SK-N-SH (cell line): ENCODE results near the gene SMARCA2. TPM values are rescaled to one million over a fixed set of nuclear protein-coding genes. Genes with fewer than 3 reads are reported as not detected.

Experiments used
- CTCF ChIA-PET: fragments of 300-600, 350-600 bp; formaldehyde crosslinking; extraction: SDS; loops from one replicate; lab custom pipeline; 2021; lab: Yijun Ruan, JAX
- POLR2A ChIA-PET: fragments of 350-600 bp; sonication (Branson Sonifier 250); formaldehyde crosslinking; extraction: SDS; loops from one replicate; lab custom pipeline; 2020; ENCODE audit warnings: antibody characterized with exemption, inconsistent platforms; lab: Yijun Ruan, JAX
- DNase-seq: peaks from one replicate; pipeline ENCODE4 v3.0.0; 2012
- H2AFZ ChIP-seq: fragments of 200-600 bp; sonication (generic); 2 replicates; pipeline ENCODE4 v1.8.1; 2016; ENCODE audit warnings: antibody characterized with exemption, mild to moderate bottlenecking, low read depth
- H3F3A ChIP-seq: fragments of 200-600 bp; sonication (generic); replicated peaks from 2 replicates; pipeline ENCODE3; 2016; ENCODE audit warnings: antibody characterized with exemption, mild to moderate bottlenecking; ENCODE audit not compliant: insufficient read depth
- H3K27ac ChIP-seq, 2 experiments: fragments of 200-500 bp in 1 of 2; fragments of 200-600 bp in 1 of 2; sonication (Bioruptor generic) in 1 of 2; sonication (generic), shearing (Covaris generic) in 1 of 2; 2 replicates each; pipeline versions ENCODE4 v1.5.1 to v1.6.1; 2014 to 2016; ENCODE audit warnings: low read depth in 2 of 2, inconsistent platforms in 1 of 2, low read length in 1 of 2, mild to moderate bottlenecking in 1 of 2, mixed read lengths in 1 of 2
- H3K27me3 ChIP-seq: fragments of 200-600 bp; sonication (generic), shearing (Covaris generic); 2 replicates; pipeline ENCODE4 v1.6.1; 2016; ENCODE audit warnings: mixed run types; ENCODE audit not compliant: insufficient read depth
- H3K36me3 ChIP-seq, 2 experiments: fragments of 200-500 bp in 1 of 2; fragments of 200-600 bp in 1 of 2; sonication (Bioruptor generic) in 1 of 2; sonication (generic) in 1 of 2; replicated peaks in 1 of 2; 2 replicates each; pipeline versions ENCODE3 to v1.5.1; 2014 to 2016; ENCODE audit warnings: low read length in 1 of 2, mild to moderate bottlenecking in 1 of 2; ENCODE audit not compliant: insufficient read depth in 2 of 2, control insufficient read depth in 1 of 2
- H3K4me1 ChIP-seq, 2 experiments: fragments of 200-500 bp in 1 of 2; fragments of 200-600 bp in 1 of 2; sonication (Bioruptor generic) in 1 of 2; sonication (generic), shearing (Covaris generic) in 1 of 2; 2 replicates each; pipeline versions ENCODE4 v1.5.1 to v1.6.1; 2014 to 2016; ENCODE audit warnings: low read depth in 1 of 2, low read length in 1 of 2, mixed run types in 1 of 2; ENCODE audit not compliant: insufficient read depth in 2 of 2, control insufficient read depth in 1 of 2
- H3K4me2 ChIP-seq: fragments of 200-600 bp; sonication (generic), shearing (Covaris generic); 2 replicates; pipeline ENCODE4 v1.6.1; 2017; ENCODE audit warnings: mixed run types
- H3K4me3 ChIP-seq, 2 experiments: fragments of 200-500 bp in 1 of 2; fragments of 200-600 bp in 1 of 2; sonication (Bioruptor generic) in 1 of 2; sonication (generic), shearing (Covaris generic) in 1 of 2; 2 replicates each; pipeline versions ENCODE4 v1.5.1 to v1.8.1; 2014 to 2016; ENCODE audit warnings: low read depth in 2 of 2, inconsistent platforms in 1 of 2, low read length in 1 of 2, mild to moderate bottlenecking in 1 of 2, mixed read lengths in 1 of 2, moderate library complexity in 1 of 2
- H3K79me2 ChIP-seq: fragments of 200-600 bp; sonication (generic); 2 replicates; pipeline ENCODE4 v1.8.1; 2017; ENCODE audit warnings: mild to moderate bottlenecking; ENCODE audit not compliant: insufficient read depth
- H3K9ac ChIP-seq: fragments of 200-600 bp; sonication (generic); 2 replicates; pipeline ENCODE4 v1.6.1; 2017; ENCODE audit warnings: mixed run types
- H3K9me2 ChIP-seq: fragments of 200-600 bp; sonication (generic); 2 replicates; pipeline ENCODE4 v1.6.1; 2017; ENCODE audit warnings: mixed run types
- H3K9me3 ChIP-seq: fragments of 200-600 bp; sonication (generic); 2 replicates; pipeline ENCODE4 v1.6.1; 2017; ENCODE audit warnings: mixed run types, mild to moderate bottlenecking, moderate library complexity
- H4K20me1 ChIP-seq: fragments of 200-600 bp; sonication (generic); 2 replicates; pipeline ENCODE4 v1.6.1; 2017; ENCODE audit warnings: mild to moderate bottlenecking, mixed run types; ENCODE audit not compliant: insufficient read depth
- CHD2 ChIP-seq: fragments of 150-350 bp; IDR thresholded peaks from 2 replicates; pipeline ENCODE4 v1.6.1; 2018; ENCODE audit warnings: low read length; ENCODE audit not compliant: partially characterized antibody
- CTCF ChIP-seq: fragments of 200-600 bp; sonication (generic); IDR thresholded peaks from 2 replicates; pipeline ENCODE4 v1.6.1; 2017; ENCODE audit warnings: antibody characterized with exemption, mild to moderate bottlenecking, moderate library complexity
- ELF1 ChIP-seq: IDR thresholded peaks from 2 replicates; pipeline ENCODE4 v1.4.0; 2012
- GATA2 ChIP-seq: sonication (generic); formaldehyde crosslinking; IDR thresholded peaks from 2 replicates; pipeline ENCODE4 v1.5.0; 2020; ENCODE audit warnings: mild to moderate bottlenecking, missing genetic modification reagents
- IRF3 ChIP-seq: fragments of 150-350 bp; IDR thresholded peaks from 2 replicates; pipeline ENCODE4 v1.6.1; 2016; ENCODE audit warnings: mild to moderate bottlenecking, low read depth, low read length
- MAX ChIP-seq: IDR thresholded peaks from 2 replicates; pipeline ENCODE4 v1.4.0; 2012; ENCODE audit warnings: low read depth
- MEF2A ChIP-seq: IDR thresholded peaks from 2 replicates; pipeline ENCODE4 v1.4.0; 2012; ENCODE audit warnings: low read depth, borderline replicate concordance
- MXI1 ChIP-seq: IDR thresholded peaks from 2 replicates; pipeline ENCODE4 v1.6.1; 2012; ENCODE audit warnings: mild to moderate bottlenecking, low read depth, low read length, improper control_type of control experiment
- NFIC ChIP-seq: IDR thresholded peaks from 2 replicates; pipeline ENCODE4 v1.4.0; 2012; ENCODE audit warnings: borderline replicate concordance
- NRF1 ChIP-seq: IDR thresholded peaks from 2 replicates; pipeline ENCODE4 v1.6.1; 2012; ENCODE audit warnings: low read depth, mild to moderate bottlenecking, low read length
- PBX3 ChIP-seq: IDR thresholded peaks from 2 replicates; pipeline ENCODE4; 2012
- POLR2AphosphoS5 ChIP-seq: IDR thresholded peaks from 2 replicates; pipeline ENCODE4 v1.6.1; 2012; ENCODE audit warnings: low read depth, low read length
- RAD21 ChIP-seq: IDR thresholded peaks from 2 replicates; pipeline ENCODE4 v1.6.1; 2012; ENCODE audit warnings: mild to moderate bottlenecking, low read length
- RCOR1 ChIP-seq: fragments of 150-350 bp; IDR thresholded peaks from 2 replicates; pipeline ENCODE4 v1.6.1; 2017; ENCODE audit warnings: antibody characterized with exemption, low read length
- RFX5 ChIP-seq: IDR thresholded peaks from 2 replicates; pipeline ENCODE4 v1.6.1; 2012; ENCODE audit warnings: mild to moderate bottlenecking, improper control_type of control experiment, low read length
- RXRA ChIP-seq: IDR thresholded peaks from 2 replicates; pipeline ENCODE4 v1.4.0; 2012; ENCODE audit warnings: low read depth, mild to moderate bottlenecking, borderline replicate concordance
- SMC3 ChIP-seq: IDR thresholded peaks from 2 replicates; pipeline ENCODE4 v1.6.1; 2012; ENCODE audit warnings: low read depth, low read length, improper control_type of control experiment
- TAF1 ChIP-seq: IDR thresholded peaks from 2 replicates; pipeline ENCODE4 v1.6.1; 2012; ENCODE audit warnings: low read depth, mild to moderate bottlenecking, low read length, moderate library complexity, borderline replicate concordance
- TCF12 ChIP-seq: IDR thresholded peaks from 2 replicates; pipeline ENCODE4 v1.4.0; 2012
- USF2 ChIP-seq: fragments of 150-350 bp; IDR thresholded peaks from 2 replicates; pipeline ENCODE4 v1.6.1; 2017; ENCODE audit warnings: antibody characterized with exemption, low read length, low read depth, borderline replicate concordance
- YY1 ChIP-seq: IDR thresholded peaks from 2 replicates; pipeline ENCODE4 v1.4.0; 2012; ENCODE audit warnings: low read depth, mild to moderate bottlenecking
- WGBS: methylation state at CpG from one replicate; pipeline ENCODE4 v1.1.6; 2017; ENCODE audit warnings: low lambda C conversion rate; 5-methylcytosine and 5-hydroxymethylcytosine counted together
- polyA plus RNA-seq, 3 experiments: library from polyadenylated mRNA; depleted of rRNA; stranded (reverse); fragments of >200 nt; gene quantifications; 2 replicates each; pipeline ENCODE4 v1.2.3, GENCODE V29; 2012

Gene SMARCA2
- polyA plus RNA-seq, 1 of the 3 experiments (the other 2 are of a cell fraction), result 17.4 TPM

GRCh38 chr9:2116073-2116472 is 100.9 kb downstream of the SMARCA2 start:
- no peak overlapping the region for H3K4me2 ChIP-seq
- no peaks in the 10 kb centered on the region for H3K9me3 ChIP-seq
- CTCF ChIA-PET, result interaction anchor here (0.6 to 2.2 kb wide), 11 partner anchors 10 to 118 kb away, joined by 3 to 6 read pairs (median 3); no protein-coding TSS in a partner anchor
- no peak overlapping the region for H3K27ac ChIP-seq
- H3K27me3 ChIP-seq, result no peaks in the 10 kb centered on the region
- no peak overlapping the region for H2AFZ ChIP-seq
- peaks cover 7 to 24% of the 10 kb centered on the region in 2 experiments for H3K36me3 ChIP-seq
- no peak for TF ChIP-seq RFX5
- no peak for TF ChIP-seq NFIC
- TF ChIP-seq CTCF, result peak; percentile 57
- no peak for TF ChIP-seq MEF2A
- no peak for TF ChIP-seq MXI1
- no peak for TF ChIP-seq RCOR1
- no peak for TF ChIP-seq USF2
- TF ChIP-seq NRF1, result no peak
- TF ChIP-seq TCF12, result no peak
- TF ChIP-seq ELF1, result no peak
- TF ChIP-seq MAX, result no peak
- TF ChIP-seq TAF1, result no peak
- TF ChIP-seq SMC3, result peak; percentile 17; the same call in 1 of the 2 replicates
- TF ChIP-seq RAD21, result peak; percentile 42
- TF ChIP-seq PBX3, result no peak
- H3K9me2 ChIP-seq, result no peaks in the 10 kb centered on the region
- peak; percentile 23 for DNase-seq
- no peaks in the 10 kb centered on the region for H4K20me1 ChIP-seq
- no peaks in the 10 kb centered on the region for H3K79me2 ChIP-seq
- H3K4me3 ChIP-seq, result no peak overlapping the region
- 85% methylated on average over 3 of the region's 3 CpGs for WGBS
- H3K9ac ChIP-seq, result no peak overlapping the region
- POLR2A ChIA-PET, result no interaction called here
- no peaks in the 10 kb centered on the region for H3F3A ChIP-seq
- H3K4me1 ChIP-seq, result peaks cover 2 to 3% of the 10 kb centered on the region in 2 experiments; a peak in 3 of 4 replicates

- TF ChIP-seq RFX5, result no peak
- TF ChIP-seq IRF3, result no peak
- no peak for TF ChIP-seq CTCF
- no peak for TF ChIP-seq YY1
- no peak for TF ChIP-seq CHD2
- no peak for TF ChIP-seq USF2
- no peak for TF ChIP-seq GATA2 (CRISPR knock-in tag)
- TF ChIP-seq RXRA, result no peak
- no peak for TF ChIP-seq POLR2AphosphoS5
- TF ChIP-seq RAD21, result no peak
- TF ChIP-seq RCOR1, result no peak
- TF ChIP-seq, all 33 proteins: peak for 0
- no peak overlapping the region for H3K4me2 ChIP-seq
Measured at GRCh38 chr9:2117527-2117926, 102.4 kb downstream of the SMARCA2 start.

More at GRCh38 chr9:2117527-2117926, 102.4 kb downstream of the SMARCA2 start:
- peaks cover 6% of the 10 kb centered on the region for H3F3A ChIP-seq
- no peaks in the 10 kb centered on the region for H3K9me2 ChIP-seq
- ChIA-PET CTCF (interaction anchor here (1.0 to 2.2 kb wide), 3 partner anchors 15 to 90 kb away, joined by 4 to 5 read pairs (median 4); no protein-coding TSS in a partner anchor), POLR2A (no interaction called here)
- no peak overlapping the region for H3K4me3 ChIP-seq
- no peaks in the 10 kb centered on the region for H3K9me3 ChIP-seq
- no peak overlapping the region for H2AFZ ChIP-seq
- peaks cover 13 to 20% of the 10 kb centered on the region in 2 experiments for H3K36me3 ChIP-seq
- no peaks in the 10 kb centered on the region for H3K79me2 ChIP-seq
- peaks cover 2 to 11% of the 10 kb centered on the region in 2 experiments; a peak in 3 of 4 replicates for H3K4me1 ChIP-seq
- no peaks in the 10 kb centered on the region for H3K27me3 ChIP-seq
- no peak overlapping the region for H3K27ac ChIP-seq
- no peaks in the 10 kb centered on the region for H4K20me1 ChIP-seq
- DNase-seq, result no peak
- H3K9ac ChIP-seq, result no peak overlapping the region
- 97% methylated on average over 6 of the region's 6 CpGs for WGBS
